Right kidney (tissue), 1 donor: Measurements from ENCODE around the gene NHERF2.

Experiments
- DNase-seq: peaks from one replicate; pipeline ENCODE4 v3.0.0-alpha.2; 2016

The NHERF2 gene

GRCh38 chr16:2038382-2039231 lies 11.9 kb downstream of the NHERF2 start:
- DNase-seq = peak; percentile 69

GRCh38 chr16:2039274-2040031 lies 12.8 kb downstream of the NHERF2 start:
- peak; percentile 73 for DNase-seq

GRCh38 chr16:2040041-2040786 lies 13.5 kb downstream of the NHERF2 start:
- DNase-seq = no peak

DNA sequence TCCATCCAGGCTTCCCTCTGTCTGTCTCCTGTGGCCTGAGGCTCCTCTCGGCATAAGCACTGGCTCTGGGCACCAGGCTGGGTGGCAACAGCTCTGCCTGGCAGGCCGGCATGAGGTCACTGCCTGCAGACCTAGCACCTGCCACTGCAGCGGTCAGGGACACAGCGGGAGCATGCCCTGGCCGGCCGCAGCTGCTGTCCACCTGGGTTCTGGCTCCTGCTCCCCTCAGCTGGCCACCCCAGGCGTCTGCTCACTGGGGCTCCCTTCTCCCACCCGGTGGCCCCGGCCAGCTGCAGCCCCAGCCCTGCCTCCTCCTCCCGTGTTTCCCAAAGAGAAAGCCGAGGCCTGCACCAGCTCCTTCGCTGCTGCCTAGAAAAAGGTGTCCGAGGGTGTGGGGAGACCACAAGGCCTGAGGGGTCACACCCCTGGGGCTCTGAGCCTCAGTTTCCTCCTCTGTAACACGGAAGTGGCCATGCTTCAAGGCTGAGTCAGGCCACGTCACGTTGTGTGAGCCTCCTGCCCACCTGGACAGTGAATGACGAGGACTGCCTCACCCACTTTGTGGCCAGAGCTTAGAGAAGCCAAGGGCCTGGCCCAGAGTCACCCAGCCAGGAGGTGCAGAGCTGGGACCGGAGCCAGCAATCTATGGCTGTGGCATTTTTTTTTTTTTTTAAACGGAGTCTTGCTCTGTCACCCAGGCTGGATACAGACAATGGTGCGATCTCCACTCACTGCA lies 14.3 kb downstream of the NHERF2 start:
- DNase-seq = no peak

DNA sequence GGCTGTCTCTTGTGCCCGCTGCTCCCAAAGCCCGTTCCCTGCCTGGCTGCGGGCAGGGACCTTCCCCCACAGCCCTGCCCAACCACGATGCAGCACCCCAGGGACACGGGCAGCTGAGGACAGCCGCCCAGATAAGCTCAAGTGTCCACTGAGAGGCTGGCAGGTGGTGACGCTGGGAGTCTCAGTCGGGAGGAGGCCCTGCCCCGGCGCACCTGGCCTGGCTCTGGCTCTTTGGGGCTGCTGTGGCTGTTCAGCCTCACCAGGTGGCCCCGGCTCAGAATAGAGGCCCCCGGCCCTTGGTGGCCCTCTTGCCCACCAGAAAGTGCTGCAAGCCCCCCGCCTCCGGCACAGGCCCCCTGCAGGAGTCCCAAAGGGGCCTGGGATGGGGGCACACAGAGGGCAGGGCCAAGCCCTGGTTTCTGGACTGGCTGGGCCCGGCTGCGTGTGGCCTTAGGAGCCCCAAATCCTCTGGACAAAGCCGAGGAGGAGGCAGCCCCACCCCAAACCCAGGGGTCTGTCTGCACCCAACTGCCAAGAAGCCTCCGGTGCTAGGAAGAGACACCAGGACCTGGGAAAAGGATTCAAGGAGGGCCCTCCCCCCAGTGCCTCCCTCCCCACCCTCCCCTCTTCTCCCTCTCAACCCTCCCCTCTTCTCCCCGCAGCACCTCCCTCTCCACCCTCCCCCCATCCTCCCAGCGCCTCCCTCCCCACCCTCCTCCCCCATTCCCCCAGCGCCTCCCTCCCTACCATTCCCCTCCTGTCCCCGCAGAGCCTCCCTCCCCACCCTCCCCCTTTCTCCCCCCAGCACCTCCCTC lies 15.7 kb downstream of the NHERF2 start:
- DNase-seq = no peak

DNA sequence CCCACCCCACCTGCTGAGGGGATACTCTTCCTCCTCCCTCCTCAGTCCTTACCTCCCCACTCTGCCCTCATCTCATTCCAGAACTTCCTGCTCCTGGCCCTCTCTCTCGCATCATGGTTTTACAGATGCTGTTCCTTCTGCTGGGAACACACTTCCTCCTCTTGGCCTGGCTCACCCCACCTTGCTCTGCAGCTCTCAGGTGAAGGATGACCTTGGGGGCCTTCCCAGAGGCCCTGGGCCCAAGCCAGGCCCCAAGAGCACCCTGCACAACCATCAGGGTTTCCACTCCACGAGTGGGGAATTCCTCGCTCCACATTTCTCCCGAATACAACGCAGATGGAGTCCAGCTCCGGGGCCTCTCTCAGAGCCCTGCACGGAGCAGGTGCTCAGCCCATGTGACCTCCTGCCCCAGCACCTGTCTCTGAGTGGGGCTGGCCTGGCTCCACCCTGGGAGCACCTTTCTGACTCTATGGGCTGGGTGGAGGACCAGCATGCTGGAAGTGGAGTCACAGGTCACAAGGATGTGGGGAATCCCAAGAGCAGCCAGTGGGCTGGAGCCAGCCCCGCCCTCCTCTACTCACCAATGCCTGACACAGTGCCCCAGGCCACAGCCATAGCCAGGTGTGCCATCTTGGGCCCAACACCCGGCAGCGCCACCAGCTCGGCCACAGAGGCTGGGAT lies 16.4 kb downstream of the NHERF2 start:
- no peak for DNase-seq

GRCh38 chr16:2043667-2044451 lies 17.2 kb downstream of the NHERF2 start:
- no peak for DNase-seq

GRCh38 chr16:2044541-2044940 lies 17.8 kb downstream of the NHERF2 start:
- DNase-seq = no peak

DNA sequence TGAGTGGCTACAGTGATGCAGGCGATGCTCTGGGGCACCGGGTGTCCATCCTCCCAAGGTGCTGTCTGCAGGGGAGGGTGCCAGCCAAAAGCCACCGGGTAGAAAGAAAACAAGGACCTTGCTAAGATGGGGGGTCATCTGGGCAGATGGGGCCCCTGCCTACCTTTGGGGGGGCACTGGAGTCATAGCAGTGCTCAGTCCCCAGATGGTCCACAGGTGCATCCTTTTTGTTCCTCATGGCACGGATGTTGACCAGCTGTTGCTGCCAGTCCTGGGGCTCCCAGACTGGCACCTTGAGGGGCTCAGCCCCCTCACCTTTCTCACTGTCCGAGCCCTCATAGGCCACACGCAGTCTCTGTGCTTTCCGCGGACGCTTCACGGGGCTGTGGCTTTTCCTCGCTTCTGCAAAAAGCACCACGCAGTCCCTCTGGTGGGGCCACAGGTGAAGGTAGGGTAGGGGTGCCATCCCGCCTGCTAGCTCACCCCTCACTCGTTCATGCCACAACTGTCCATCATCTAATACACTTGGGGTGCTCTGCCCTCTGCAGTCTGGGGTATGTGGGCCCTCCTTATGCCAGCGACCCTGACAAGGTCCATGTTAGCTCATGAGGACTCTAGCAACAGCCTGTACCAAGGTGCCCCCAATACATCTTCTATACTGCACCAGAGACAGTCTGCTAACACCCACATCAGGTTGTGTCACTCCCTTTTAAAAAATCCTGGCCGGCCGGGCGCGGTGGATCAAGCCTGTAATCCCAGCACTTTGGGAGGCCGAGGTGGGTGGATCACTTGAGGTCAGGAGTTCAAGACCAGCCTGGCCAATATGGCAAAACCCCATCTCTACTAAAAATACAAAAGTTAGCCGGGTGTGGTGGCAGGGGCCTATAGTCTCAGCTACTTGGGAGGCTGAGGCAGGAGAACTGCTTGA lies 19.5 kb downstream of the NHERF2 start:
- no peak for DNase-seq

GRCh38 chr16:2046893-2047329 lies 20.2 kb downstream of the NHERF2 start:
- DNase-seq = no peak

- peak; percentile 93 for DNase-seq
Measured at GRCh38 chr16:2047330-2048115, 20.8 kb downstream of the NHERF2 start, which contains the start of the genes NTHL1 and TSC2. Gene NTHL1, minus strand, starts transcription at chr16:2047834. Its CDS starts 11 bp downstream, at chr16:2047823. Gene TSC2, plus strand, starts transcription at chr16:2047985. Its CDS starts 631 bp downstream, at chr16:2048616.

DNA sequence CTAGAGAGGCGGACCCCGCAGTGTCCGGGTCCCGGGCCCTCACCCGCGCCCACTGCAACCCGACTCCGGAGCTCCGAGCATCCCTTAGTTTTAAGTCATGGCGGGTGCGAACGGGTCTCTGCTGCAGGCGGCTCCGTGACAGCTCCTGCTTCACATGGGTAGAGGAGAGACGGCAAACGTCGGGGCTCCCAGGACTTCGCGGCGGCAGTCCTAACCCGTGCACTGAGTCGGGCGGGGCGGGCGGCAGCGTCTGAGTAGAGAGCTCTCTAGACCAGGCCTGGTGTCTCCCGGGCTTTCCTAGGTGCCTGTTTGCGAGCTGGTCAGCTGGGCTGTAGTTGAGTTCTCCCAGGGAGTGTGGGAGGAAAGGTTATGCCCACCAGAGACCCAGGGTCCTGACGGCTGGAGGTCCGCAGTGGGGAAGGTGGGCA lies 21.4 kb downstream of the NHERF2 start:
- DNase-seq = no peak

DNA sequence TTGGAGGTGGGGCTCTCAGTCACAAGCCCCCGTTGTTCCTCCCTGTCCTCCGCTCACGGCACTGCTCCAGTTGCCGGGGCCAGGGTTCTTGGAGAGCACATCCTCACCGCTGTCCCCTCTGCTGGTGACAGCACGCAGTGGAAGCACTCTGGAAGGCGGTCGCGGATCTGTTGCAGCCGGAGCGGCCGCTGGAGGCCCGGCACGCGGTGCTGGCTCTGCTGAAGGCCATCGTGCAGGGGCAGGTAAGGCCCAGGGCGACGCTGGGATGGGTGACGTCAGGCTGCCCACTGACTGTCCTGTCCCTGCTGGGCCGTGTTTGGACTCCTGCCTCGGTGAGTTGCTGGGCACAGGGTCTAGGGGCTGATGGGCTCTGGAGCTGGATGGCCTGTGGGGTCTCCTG lies 26.5 kb downstream of the NHERF2 start:
- no peak for DNase-seq

DNA sequence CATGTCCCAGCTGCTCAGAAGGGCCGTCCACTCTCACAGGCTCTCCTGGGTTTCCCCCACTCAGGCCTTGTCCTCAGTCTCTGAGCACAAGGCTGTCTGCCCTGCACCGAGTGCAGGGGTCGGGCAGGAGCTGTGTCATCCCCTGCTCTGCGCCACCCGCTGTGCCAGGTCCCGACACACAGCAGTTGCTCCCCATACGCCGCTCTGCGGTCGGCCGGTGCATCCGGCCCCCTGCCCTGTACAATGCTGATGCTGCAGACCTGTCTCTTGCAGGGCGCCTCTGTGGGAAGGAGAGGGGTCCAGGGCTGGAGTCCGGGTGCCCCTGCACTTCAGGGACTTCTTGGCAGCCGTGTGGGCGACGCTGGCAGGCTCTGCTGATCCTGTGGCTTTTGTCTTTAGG lies 27.2 kb downstream of the NHERF2 start:
- DNase-seq = no peak

DNA sequence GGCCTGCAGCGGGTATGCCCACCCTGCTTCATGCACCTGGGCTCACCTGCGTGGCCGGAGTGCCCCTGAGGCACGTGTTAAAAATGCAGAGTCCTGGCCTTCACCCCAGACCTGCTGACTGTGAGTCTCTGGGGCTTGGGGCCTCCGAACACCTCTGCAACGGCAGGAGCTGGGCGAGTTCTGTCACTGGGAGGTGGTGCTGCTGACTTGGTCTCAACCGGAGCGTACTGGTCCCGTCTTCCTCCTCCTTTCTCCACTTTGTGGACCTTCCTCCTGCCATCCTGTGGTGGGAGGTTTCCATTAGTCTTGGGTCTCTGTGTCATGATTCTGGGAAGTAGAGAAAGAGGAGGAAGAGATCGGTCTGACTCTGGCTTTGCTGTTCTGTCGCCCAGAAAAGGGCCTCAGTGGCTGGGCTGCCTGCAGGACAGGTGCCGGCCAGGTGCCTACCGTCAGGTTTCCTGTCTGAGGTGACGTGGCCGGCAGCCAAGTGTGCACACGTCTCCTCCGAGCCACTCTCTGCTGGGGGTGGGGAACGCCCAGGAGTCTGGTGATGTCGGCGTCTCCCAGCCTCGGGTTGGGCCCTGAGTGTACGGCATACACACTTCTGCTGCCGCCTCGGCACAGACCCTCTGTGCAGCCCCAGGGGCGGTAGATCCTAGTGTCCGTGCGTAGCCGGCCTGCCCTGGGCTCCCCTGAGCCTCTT lies 28.0 kb downstream of the NHERF2 start:
- no peak for DNase-seq

DNA sequence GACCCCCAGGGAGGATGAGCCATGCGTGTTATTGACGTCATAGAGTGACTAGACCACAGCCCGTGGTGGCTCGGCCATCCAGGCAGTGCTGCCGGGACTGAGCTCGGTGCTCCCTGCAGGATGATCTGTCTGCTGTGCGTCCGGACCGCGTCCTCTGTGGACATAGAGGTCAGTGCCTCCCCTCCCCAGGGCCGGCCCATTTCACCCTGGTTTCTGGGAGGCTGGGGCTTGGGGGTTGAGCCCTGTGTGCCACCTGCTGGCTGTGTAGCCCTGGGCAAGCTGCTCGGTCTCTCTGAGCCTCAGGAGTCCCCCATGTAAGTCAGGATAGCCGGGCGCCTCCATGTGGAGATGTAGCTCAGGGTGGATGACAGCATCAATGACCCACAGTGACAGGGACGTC lies 29.4 kb downstream of the NHERF2 start:
- DNase-seq = no peak
